ENCODE data around the gene UBA52. TPM values are rescaled to one million over a fixed set of nuclear protein-coding genes. Genes with fewer than 3 reads are reported as not detected.
A peak's percentile ranks its signal among the peaks of the same experiment; 100 is the strongest.

UBA52 gene
- total and polyA plus RNA-seq, 10 of the 15 experiments (the other 5 are each of a cell fraction or from before 2014, with no cell fraction given): 1,131 to 2,392 (median 1,645) TPM

GRCh38 chr19:18571564-18572344 is at the start of gene UBA52 (continued):
- TF ChIP-seq, protein P1, sequence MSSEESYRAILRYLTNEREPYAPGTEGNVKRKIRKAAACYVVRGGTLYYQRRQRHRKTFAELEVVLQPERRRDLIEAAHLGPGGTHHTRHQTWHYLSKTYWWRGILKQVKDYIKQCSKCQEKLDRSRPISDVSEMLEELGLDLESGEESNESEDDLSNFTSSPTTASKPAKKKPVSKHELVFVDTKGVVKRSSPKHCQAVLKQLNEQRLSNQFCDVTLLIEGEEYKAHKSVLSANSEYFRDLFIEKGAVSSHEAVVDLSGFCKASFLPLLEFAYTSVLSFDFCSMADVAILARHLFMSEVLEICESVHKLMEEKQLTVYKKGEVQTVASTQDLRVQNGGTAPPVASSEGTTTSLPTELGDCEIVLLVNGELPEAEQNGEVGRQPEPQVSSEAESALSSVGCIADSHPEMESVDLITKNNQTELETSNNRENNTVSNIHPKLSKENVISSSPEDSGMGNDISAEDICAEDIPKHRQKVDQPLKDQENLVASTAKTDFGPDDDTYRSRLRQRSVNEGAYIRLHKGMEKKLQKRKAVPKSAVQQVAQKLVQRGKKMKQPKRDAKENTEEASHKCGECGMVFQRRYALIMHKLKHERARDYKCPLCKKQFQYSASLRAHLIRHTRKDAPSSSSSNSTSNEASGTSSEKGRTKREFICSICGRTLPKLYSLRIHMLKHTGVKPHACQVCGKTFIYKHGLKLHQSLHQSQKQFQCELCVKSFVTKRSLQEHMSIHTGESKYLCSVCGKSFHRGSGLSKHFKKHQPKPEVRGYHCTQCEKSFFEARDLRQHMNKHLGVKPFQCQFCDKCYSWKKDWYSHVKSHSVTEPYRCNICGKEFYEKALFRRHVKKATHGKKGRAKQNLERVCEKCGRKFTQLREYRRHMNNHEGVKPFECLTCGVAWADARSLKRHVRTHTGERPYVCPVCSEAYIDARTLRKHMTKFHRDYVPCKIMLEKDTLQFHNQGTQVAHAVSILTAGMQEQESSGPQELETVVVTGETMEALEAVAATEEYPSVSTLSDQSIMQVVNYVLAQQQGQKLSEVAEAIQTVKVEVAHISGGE (CRISPR knock-in tag; IDR thresholded peaks at IDR 0.05): no peak
- TF ChIP-seq SIN3A (IDR thresholded peaks at IDR 0.05; ENCODE audit: low read depth, low read length): peak; percentile 89; the same call in 1 of the 2 replicates
- TF ChIP-seq MEF2B (IDR thresholded peaks at IDR 0.05; ENCODE audit: partially characterized antibody, poor library complexity, severe bottlenecking): no peak
- TF ChIP-seq, protein P2, sequence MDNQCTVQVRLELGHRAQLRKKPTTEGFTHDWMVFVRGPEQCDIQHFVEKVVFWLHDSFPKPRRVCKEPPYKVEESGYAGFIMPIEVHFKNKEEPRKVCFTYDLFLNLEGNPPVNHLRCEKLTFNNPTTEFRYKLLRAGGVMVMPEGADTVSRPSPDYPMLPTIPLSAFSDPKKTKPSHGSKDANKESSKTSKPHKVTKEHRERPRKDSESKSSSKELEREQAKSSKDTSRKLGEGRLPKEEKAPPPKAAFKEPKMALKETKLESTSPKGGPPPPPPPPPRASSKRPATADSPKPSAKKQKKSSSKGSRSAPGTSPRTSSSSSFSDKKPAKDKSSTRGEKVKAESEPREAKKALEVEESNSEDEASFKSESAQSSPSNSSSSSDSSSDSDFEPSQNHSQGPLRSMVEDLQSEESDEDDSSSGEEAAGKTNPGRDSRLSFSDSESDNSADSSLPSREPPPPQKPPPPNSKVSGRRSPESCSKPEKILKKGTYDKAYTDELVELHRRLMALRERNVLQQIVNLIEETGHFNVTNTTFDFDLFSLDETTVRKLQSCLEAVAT (IDR thresholded peaks at IDR 0.05): peak; percentile 56; the same call in 1 of the 2 replicates
- no peak for TF ChIP-seq JUNB (IDR thresholded peaks at IDR 0.05)
- TF ChIP-seq CUX1 (IDR thresholded peaks at IDR 0.05; ENCODE audit: insufficient replicate concordance, low read depth, low read length): no peak
- TF ChIP-seq ZNF274 (IDR thresholded peaks at IDR 0.05; ENCODE audit: insufficient read depth, insufficient read length): no peak
